ENCODE results near the gene PAPPA2. TPM values are rescaled to one million over a fixed set of nuclear protein-coding genes. Genes with fewer than 3 reads are reported as not detected.

PAPPA2 gene
- total RNA-seq, 2 donors from 2014 or later: 1.3 TPM; not detected in 1

- WGBS, 2 experiments (ENCODE audit: insufficient coverage in 1 of 2, insufficient read length in 1 of 2): 90 to 91% methylated on average over 4 of the region's 4 CpGs
- no peak overlapping the region for H3K27ac Mint-ChIP-seq
- H3K36me3 Mint-ChIP-seq (ENCODE audit: low read depth): no peaks in the 10 kb centered on the region
- Histone ChIP-seq H3K4me3 (ENCODE audit: low read length) (no peak overlapping the region), H3K27ac (ENCODE audit: low read depth, low read length) (no peak overlapping the region), H3K9ac (ENCODE audit: extremely low read depth, low read length, poor library complexity, severe bottlenecking) (no peak overlapping the region), H3K27me3 (ENCODE audit: control insufficient read depth, insufficient read depth, low read length, poor library complexity, severe bottlenecking) (no peaks in the 10 kb centered on the region), H3K36me3 (ENCODE audit: control insufficient read depth, insufficient read depth, low read length) (no peaks in the 10 kb centered on the region), H3K4me1 (ENCODE audit: control insufficient read depth, insufficient read depth, low read length) (no peaks in the 10 kb centered on the region), H3K9me3 (ENCODE audit: control insufficient read depth, low read length) (no peaks in the 10 kb centered on the region)
- no peak for DNase-seq
- no peak for TF ChIP-seq CTCF (conservative IDR thresholded peaks at IDR 0.05)
- H3K9me3 Mint-ChIP-seq: no peaks in the 10 kb centered on the region
- no peaks in the 10 kb centered on the region for H3K4me1 Mint-ChIP-seq
- H3K4me3 Mint-ChIP-seq: no peak overlapping the region
- H3K27me3 Mint-ChIP-seq (ENCODE audit: insufficient read depth): no peaks in the 10 kb centered on the region
Measured at GRCh38 chr1:176612791-176613190, 149.8 kb downstream of the PAPPA2 start.

DNA sequence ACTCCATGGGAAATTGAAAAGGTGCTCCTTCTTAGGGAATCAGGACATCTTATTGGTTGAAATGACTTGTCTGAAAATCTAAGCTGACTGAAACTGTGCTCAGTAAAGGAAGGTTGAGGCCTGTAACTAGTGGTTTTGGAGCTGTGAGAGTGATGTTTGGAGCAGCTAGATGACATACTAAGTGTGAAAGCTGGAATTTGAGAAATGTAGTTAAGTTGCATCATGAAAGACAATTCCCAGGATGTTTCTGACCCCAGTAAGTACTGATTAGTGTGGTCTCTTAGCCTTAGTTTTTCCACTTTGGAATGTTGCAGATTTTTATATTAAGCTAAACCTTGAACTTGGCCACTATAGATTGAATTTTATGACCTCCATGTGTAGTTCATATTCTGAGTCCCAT lies 154.9 kb downstream of the PAPPA2 start:
- Histone ChIP-seq H3K27ac (ENCODE audit: low read depth, low read length) (no peak overlapping the region), H3K36me3 (ENCODE audit: control insufficient read depth, insufficient read depth, low read length) (no peaks in the 10 kb centered on the region), H3K9me3 (ENCODE audit: control insufficient read depth, low read length) (no peaks in the 10 kb centered on the region), H3K9ac (ENCODE audit: extremely low read depth, low read length, poor library complexity, severe bottlenecking) (no peak overlapping the region), H3K4me3 (ENCODE audit: low read length) (no peak overlapping the region), H3K4me1 (ENCODE audit: control insufficient read depth, insufficient read depth, low read length) (no peaks in the 10 kb centered on the region), H3K27me3 (ENCODE audit: control insufficient read depth, insufficient read depth, low read length, poor library complexity, severe bottlenecking) (no peaks in the 10 kb centered on the region)
- DNase-seq: no peak
- no peaks in the 10 kb centered on the region for H3K36me3 Mint-ChIP-seq (ENCODE audit: low read depth)
- no peaks in the 10 kb centered on the region for H3K9me3 Mint-ChIP-seq
- TF ChIP-seq CTCF (conservative IDR thresholded peaks at IDR 0.05): no peak
- no peak overlapping the region for H3K4me3 Mint-ChIP-seq
- no peaks in the 10 kb centered on the region for H3K27me3 Mint-ChIP-seq (ENCODE audit: insufficient read depth)
- no peak overlapping the region for H3K27ac Mint-ChIP-seq
- no peaks in the 10 kb centered on the region for H3K4me1 Mint-ChIP-seq

- no peak overlapping the region for H3K27ac Mint-ChIP-seq
- Histone ChIP-seq H3K9ac (ENCODE audit: extremely low read depth, low read length, poor library complexity, severe bottlenecking) (no peak overlapping the region), H3K36me3 (ENCODE audit: control insufficient read depth, insufficient read depth, low read length) (no peaks in the 10 kb centered on the region), H3K4me1 (ENCODE audit: control insufficient read depth, insufficient read depth, low read length) (no peaks in the 10 kb centered on the region), H3K4me3 (ENCODE audit: low read length) (no peak overlapping the region), H3K9me3 (ENCODE audit: control insufficient read depth, low read length) (no peaks in the 10 kb centered on the region), H3K27ac (ENCODE audit: low read depth, low read length) (no peak overlapping the region), H3K27me3 (ENCODE audit: control insufficient read depth, insufficient read depth, low read length, poor library complexity, severe bottlenecking) (no peaks in the 10 kb centered on the region)
- no peaks in the 10 kb centered on the region for H3K36me3 Mint-ChIP-seq (ENCODE audit: low read depth)
- no peaks in the 10 kb centered on the region for H3K4me1 Mint-ChIP-seq
- DNase-seq: no peak
- no peak for TF ChIP-seq CTCF (conservative IDR thresholded peaks at IDR 0.05)
- H3K4me3 Mint-ChIP-seq: no peak overlapping the region
- no peaks in the 10 kb centered on the region for H3K9me3 Mint-ChIP-seq
- WGBS, 2 experiments (ENCODE audit: insufficient coverage in 1 of 2, insufficient read length in 1 of 2): 78 to 92% methylated on average over 1 of the region's 1 CpG
- peaks cover 9% of the 10 kb centered on the region for H3K27me3 Mint-ChIP-seq (ENCODE audit: insufficient read depth)
Measured at GRCh38 chr1:176619261-176619660, 156.3 kb downstream of the PAPPA2 start.

Data from endodermal cell (in vitro differentiated cells).